Prostate gland (tissue), 2 donors: ENCODE measurements around the gene SLC27A6.

Experiments used
- CTCF ChIP-seq, 4 experiments: fragments of 200-600 bp in 2 of 4; fragments of 450-650 bp in 2 of 4; sonication (generic) in 2 of 4; IDR thresholded peaks; 1 replicate in 3 of 4; 2 replicates in 1 of 4; pipeline ENCODE4 v1.5.1; 2016 to 2019; ENCODE audit warnings: antibody characterized with exemption in 4 of 4, mild to moderate bottlenecking in 2 of 4, moderate library complexity in 2 of 4
- POLR2A ChIP-seq: fragments of 450-650 bp; IDR thresholded peaks from one replicate; pipeline ENCODE4 v1.6.1; 2016; ENCODE audit warnings: antibody characterized with exemption, mild to moderate bottlenecking
- POLR2AphosphoS5 ChIP-seq: sonication (generic); formaldehyde crosslinking; IDR thresholded peaks from one replicate; pipeline ENCODE4 v1.6.1; 2017; ENCODE audit warnings: antibody characterized with exemption

GRCh38 chr5:129002527-129002842, 37.2 kb downstream of the SLC27A6 start:
- TF ChIP-seq CTCF (IDR thresholded peaks at IDR 0.05) (no peak), POLR2A (no peak), POLR2AphosphoS5 (no peak)
